SK-N-SH treated with all-trans-retinoic acid at 6 μM for 48 hours (cell line): ENCODE measurements around the gene NUDT7.

Source experiments
- ATAC-seq: fragments of 200-7000 bp; cut with Tn5 transposase; 3 replicates; pipeline ENCODE4 v1.9.1; 2020; ENCODE audit warnings: mild to moderate bottlenecking, moderate library complexity
- ARNTL ChIP-seq: fragments of 450-650 bp; formaldehyde crosslinking; IDR thresholded peaks from 2 replicates; pipeline ENCODE4 v1.5.0; 2020; ENCODE audit warnings: low read depth, mild to moderate bottlenecking, moderate library complexity, borderline replicate concordance
- BACH2 ChIP-seq: fragments of 250-450 bp; sonication (Bioruptor Pico); IDR thresholded peaks from 2 replicates; pipeline ENCODE4 v1.9.0; 2021; ENCODE audit warnings: mild to moderate bottlenecking, borderline replicate concordance
- CSDC2 ChIP-seq: fragments of 250-450 bp; sonication (Bioruptor Pico); IDR thresholded peaks from 2 replicates; pipeline ENCODE4 v1.5.0; 2020; ENCODE audit warnings: mild to moderate bottlenecking, moderate library complexity
- ESRRG ChIP-seq: fragments of 250-450 bp; sonication (Bioruptor Pico); IDR thresholded peaks from 2 replicates; pipeline ENCODE4 v1.6.1; 2021; ENCODE audit warnings: mild to moderate bottlenecking
- GLIS3 ChIP-seq: fragments of 250-450 bp; sonication (Bioruptor Pico); IDR thresholded peaks from 2 replicates; pipeline ENCODE4 v1.5.0; 2020; ENCODE audit warnings: mild to moderate bottlenecking, moderate library complexity
- ISL1 ChIP-seq: fragments of 250-450 bp; sonication (Bioruptor Pico); IDR thresholded peaks from 2 replicates; pipeline ENCODE4 v2.1.2; 2022; ENCODE audit warnings: mild to moderate bottlenecking, moderate library complexity
- OSR1 ChIP-seq: fragments of 250-450 bp; sonication (Bioruptor Pico); IDR thresholded peaks from 2 replicates; pipeline ENCODE4 v1.8.0; 2022; ENCODE audit warnings: moderate library complexity, mild to moderate bottlenecking, inconsistent platforms
- PPARA ChIP-seq: fragments of 250-450 bp; sonication (Bioruptor Pico); IDR thresholded peaks from 2 replicates; pipeline ENCODE4 v1.5.0; 2020; ENCODE audit warnings: mild to moderate bottlenecking, borderline replicate concordance
- RARB ChIP-seq: fragments of 250-450 bp; sonication (Bioruptor Pico); IDR thresholded peaks from 2 replicates; pipeline ENCODE4 v1.8.0; 2021; ENCODE audit warnings: mild to moderate bottlenecking, moderate library complexity
- SNAI2 ChIP-seq: fragments of 250-450 bp; sonication (Bioruptor Pico); IDR thresholded peaks from 2 replicates; pipeline ENCODE4 v1.5.0; 2020; ENCODE audit warnings: mild to moderate bottlenecking, moderate library complexity
- TOX ChIP-seq: fragments of 250-450 bp; sonication (Bioruptor Pico); IDR thresholded peaks from 2 replicates; pipeline ENCODE4 v1.8.0; 2021; ENCODE audit warnings: mild to moderate bottlenecking, moderate library complexity, borderline replicate concordance
- ZC3H10 ChIP-seq: fragments of 250-450 bp; sonication (Bioruptor Pico); IDR thresholded peaks from 2 replicates; pipeline ENCODE4 v1.5.1; 2021; ENCODE audit warnings: mild to moderate bottlenecking, moderate library complexity
- ZFP3 ChIP-seq: fragments of 250-450 bp; sonication (Bioruptor Pico); IDR thresholded peaks from 2 replicates; pipeline ENCODE4 v1.5.0; 2020; ENCODE audit warnings: mild to moderate bottlenecking, moderate library complexity
- ZFP30 ChIP-seq: fragments of 450-650 bp; formaldehyde crosslinking; IDR thresholded peaks from 2 replicates; pipeline ENCODE4 v1.5.0; 2022; ENCODE audit warnings: mild to moderate bottlenecking, moderate library complexity
- ZNF70 ChIP-seq: fragments of 450-650 bp; formaldehyde crosslinking; IDR thresholded peaks from 2 replicates; pipeline ENCODE4 v1.5.0; 2020; ENCODE audit warnings: mild to moderate bottlenecking, moderate library complexity
- ZNF8 ChIP-seq: fragments of 450-650 bp; formaldehyde crosslinking; IDR thresholded peaks from 2 replicates; pipeline ENCODE4 v1.5.0; 2020; ENCODE audit warnings: mild to moderate bottlenecking, moderate library complexity
- TF ChIP-seq, protein P1 (sequence below): fragments of 250-450 bp; sonication (Bioruptor Pico); IDR thresholded peaks from 2 replicates; pipeline ENCODE4 v1.8.0; 2021; ENCODE audit warnings: low read depth, mild to moderate bottlenecking, moderate library complexity, borderline replicate concordance
- TF ChIP-seq, protein P2 (sequence below): fragments of 250-450 bp; sonication (Bioruptor Pico); IDR thresholded peaks from 2 replicates; pipeline ENCODE4 v1.5.1; 2021; ENCODE audit warnings: mild to moderate bottlenecking, moderate library complexity
- TF ChIP-seq, protein P3 (sequence below): fragments of 250-450 bp; sonication (Bioruptor Pico); IDR thresholded peaks from 2 replicates; pipeline ENCODE4 v1.8.0; 2020; ENCODE audit warnings: mild to moderate bottlenecking, moderate library complexity, borderline replicate concordance
- TF ChIP-seq, protein P4 (sequence below): fragments of 250-450 bp; sonication (Bioruptor Pico); IDR thresholded peaks from 2 replicates; pipeline ENCODE4 v1.5.0; 2020; ENCODE audit warnings: mild to moderate bottlenecking, moderate library complexity

NUDT7 gene

DNA sequence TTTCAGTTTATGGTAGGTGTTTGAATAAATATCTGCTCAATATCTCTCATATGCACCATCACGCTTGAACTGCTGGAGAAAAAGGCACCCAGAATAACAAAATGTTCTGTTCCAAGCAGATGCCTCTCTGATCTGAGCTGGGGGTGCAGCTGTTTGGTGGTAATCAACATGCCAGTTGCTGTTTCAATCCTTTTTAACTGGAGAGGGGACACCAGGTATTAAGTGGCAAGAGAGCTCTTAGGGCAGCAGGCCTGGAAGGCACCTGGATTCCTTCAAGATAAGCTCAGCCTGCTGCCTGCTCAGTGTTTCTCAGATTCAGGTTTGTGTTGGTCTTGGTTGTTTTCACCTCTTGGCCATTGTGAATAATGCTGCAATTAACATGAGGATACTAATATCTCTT, 38.9 kb downstream of the NUDT7 start:
- peak; percentile 14; the same call in 2 of the 3 replicates for ATAC-seq

DNA sequence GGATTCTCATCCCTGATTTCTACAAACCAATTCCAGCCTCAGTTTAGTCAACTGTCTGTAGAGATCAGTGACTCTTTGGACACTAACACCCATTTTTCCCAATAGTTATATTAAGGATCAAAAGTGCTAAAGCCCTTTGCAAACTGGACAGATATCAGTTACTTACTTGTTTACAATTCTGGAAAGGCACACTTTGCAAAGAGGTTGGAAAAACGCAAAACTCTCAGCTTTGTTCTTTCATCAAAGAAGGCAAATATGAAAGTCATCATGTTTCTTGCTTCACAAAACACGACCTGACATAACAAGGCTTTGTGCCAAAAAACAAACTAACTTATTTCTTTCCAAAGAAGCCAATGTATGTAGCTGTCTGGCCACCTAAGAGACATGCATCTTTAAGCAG, 39.9 kb downstream of the NUDT7 start:
- TF ChIP-seq RARB (CRISPR knock-in tag): no peak
- no peak for TF ChIP-seq ESRRG
- TF ChIP-seq, protein P1, sequence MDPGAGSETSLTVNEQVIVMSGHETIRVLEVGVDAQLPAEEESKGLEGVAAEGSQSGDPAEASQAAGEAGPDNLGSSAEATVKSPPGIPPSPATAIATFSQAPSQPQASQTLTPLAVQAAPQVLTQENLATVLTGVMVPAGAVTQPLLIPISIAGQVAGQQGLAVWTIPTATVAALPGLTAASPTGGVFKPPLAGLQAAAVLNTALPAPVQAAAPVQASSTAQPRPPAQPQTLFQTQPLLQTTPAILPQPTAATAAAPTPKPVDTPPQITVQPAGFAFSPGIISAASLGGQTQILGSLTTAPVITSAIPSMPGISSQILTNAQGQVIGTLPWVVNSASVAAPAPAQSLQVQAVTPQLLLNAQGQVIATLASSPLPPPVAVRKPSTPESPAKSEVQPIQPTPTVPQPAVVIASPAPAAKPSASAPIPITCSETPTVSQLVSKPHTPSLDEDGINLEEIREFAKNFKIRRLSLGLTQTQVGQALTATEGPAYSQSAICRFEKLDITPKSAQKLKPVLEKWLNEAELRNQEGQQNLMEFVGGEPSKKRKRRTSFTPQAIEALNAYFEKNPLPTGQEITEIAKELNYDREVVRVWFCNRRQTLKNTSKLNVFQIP (CRISPR knock-in tag): no peak
- TF ChIP-seq ZFP30: no peak
- TF ChIP-seq ZNF8: no peak
- TF ChIP-seq CSDC2 (CRISPR knock-in tag): no peak
- TF ChIP-seq OSR1 (CRISPR knock-in tag): no peak
- TF ChIP-seq, protein P2, sequence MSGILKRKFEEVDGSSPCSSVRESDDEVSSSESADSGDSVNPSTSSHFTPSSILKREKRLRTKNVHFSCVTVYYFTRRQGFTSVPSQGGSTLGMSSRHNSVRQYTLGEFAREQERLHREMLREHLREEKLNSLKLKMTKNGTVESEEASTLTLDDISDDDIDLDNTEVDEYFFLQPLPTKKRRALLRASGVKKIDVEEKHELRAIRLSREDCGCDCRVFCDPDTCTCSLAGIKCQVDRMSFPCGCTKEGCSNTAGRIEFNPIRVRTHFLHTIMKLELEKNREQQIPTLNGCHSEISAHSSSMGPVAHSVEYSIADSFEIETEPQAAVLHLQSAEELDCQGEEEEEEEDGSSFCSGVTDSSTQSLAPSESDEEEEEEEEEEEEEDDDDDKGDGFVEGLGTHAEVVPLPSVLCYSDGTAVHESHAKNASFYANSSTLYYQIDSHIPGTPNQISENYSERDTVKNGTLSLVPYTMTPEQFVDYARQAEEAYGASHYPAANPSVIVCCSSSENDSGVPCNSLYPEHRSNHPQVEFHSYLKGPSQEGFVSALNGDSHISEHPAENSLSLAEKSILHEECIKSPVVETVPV (CRISPR knock-in tag): no peak
- no peak for TF ChIP-seq ISL1 (CRISPR knock-in tag)
- no peak for ATAC-seq

More for the DNA sequence above, 38.9 kb downstream of the NUDT7 start:
- TF ChIP-seq PPARA: no peak
- TF ChIP-seq ESRRG: no peak
- TF ChIP-seq CSDC2 (CRISPR knock-in tag): no peak
- TF ChIP-seq ZFP30: no peak
- TF ChIP-seq, protein P3, sequence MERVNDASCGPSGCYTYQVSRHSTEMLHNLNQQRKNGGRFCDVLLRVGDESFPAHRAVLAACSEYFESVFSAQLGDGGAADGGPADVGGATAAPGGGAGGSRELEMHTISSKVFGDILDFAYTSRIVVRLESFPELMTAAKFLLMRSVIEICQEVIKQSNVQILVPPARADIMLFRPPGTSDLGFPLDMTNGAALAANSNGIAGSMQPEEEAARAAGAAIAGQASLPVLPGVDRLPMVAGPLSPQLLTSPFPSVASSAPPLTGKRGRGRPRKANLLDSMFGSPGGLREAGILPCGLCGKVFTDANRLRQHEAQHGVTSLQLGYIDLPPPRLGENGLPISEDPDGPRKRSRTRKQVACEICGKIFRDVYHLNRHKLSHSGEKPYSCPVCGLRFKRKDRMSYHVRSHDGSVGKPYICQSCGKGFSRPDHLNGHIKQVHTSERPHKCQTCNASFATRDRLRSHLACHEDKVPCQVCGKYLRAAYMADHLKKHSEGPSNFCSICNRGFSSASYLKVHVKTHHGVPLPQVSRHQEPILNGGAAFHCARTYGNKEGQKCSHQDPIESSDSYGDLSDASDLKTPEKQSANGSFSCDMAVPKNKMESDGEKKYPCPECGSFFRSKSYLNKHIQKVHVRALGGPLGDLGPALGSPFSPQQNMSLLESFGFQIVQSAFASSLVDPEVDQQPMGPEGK: no peak

DNA sequence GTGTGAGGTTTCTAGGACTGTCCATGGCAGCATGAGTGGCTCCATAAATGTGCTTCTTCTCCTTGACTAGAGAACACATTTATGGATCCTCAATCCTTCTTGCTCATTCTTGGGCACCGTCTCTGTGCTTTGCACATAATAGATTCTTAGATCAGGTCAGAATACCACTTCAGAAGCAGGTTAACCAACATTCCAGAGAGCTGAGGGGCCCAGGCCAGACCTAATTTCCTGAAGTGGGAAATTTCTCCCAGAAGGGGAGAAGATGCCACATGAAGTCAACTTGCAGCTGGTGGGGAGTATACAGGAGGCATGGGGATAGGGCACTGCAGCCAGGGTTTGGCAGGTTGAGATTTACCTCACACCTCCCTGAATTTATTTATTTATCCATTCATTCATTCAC, 41.7 kb downstream of the NUDT7 start:
- ATAC-seq: no peak
- TF ChIP-seq ZC3H10 (CRISPR knock-in tag) (no peak), ZFP3 (CRISPR knock-in tag) (no peak), OSR1 (CRISPR knock-in tag) (no peak), ARNTL (CRISPR knock-in tag) (no peak), PPARA (no peak), TOX (CRISPR knock-in tag) (no peak), RARB (CRISPR knock-in tag) (no peak), ZFP30 (no peak), GLIS3 (CRISPR knock-in tag) (no peak)
- TF ChIP-seq, protein P2 (CRISPR knock-in tag): no peak

DNA sequence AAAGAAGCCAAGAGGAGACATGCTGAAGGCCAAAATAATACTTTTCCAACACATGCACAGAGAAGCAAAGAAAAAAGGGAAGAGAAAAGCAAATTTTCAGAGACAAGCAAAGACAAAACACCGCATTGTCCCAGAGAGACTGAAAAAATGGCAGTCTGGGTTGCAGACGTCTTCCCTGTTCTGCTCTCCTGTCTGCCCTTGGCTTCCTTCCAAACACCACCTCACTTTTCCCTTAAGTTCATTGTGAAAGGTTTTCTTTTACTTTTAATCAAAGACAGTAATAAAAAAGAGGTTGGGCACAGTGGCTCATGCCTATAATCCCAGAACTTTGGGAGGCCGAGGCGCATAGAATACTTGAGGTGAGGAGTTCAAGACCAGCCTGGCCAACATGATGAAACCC, 44.9 kb downstream of the NUDT7 start:
- TF ChIP-seq TOX (CRISPR knock-in tag) (no peak), PPARA (no peak), ZNF8 (no peak), GLIS3 (CRISPR knock-in tag) (no peak), ISL1 (CRISPR knock-in tag) (no peak), ZNF70 (CRISPR knock-in tag) (no peak), BACH2 (CRISPR knock-in tag) (no peak), CSDC2 (CRISPR knock-in tag) (no peak), ZC3H10 (CRISPR knock-in tag) (no peak), SNAI2 (CRISPR knock-in tag) (no peak)
- TF ChIP-seq, protein P4, sequence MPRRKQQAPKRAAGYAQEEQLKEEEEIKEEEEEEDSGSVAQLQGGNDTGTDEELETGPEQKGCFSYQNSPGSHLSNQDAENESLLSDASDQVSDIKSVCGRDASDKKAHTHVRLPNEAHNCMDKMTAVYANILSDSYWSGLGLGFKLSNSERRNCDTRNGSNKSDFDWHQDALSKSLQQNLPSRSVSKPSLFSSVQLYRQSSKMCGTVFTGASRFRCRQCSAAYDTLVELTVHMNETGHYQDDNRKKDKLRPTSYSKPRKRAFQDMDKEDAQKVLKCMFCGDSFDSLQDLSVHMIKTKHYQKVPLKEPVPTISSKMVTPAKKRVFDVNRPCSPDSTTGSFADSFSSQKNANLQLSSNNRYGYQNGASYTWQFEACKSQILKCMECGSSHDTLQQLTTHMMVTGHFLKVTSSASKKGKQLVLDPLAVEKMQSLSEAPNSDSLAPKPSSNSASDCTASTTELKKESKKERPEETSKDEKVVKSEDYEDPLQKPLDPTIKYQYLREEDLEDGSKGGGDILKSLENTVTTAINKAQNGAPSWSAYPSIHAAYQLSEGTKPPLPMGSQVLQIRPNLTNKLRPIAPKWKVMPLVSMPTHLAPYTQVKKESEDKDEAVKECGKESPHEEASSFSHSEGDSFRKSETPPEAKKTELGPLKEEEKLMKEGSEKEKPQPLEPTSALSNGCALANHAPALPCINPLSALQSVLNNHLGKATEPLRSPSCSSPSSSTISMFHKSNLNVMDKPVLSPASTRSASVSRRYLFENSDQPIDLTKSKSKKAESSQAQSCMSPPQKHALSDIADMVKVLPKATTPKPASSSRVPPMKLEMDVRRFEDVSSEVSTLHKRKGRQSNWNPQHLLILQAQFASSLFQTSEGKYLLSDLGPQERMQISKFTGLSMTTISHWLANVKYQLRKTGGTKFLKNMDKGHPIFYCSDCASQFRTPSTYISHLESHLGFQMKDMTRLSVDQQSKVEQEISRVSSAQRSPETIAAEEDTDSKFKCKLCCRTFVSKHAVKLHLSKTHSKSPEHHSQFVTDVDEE (CRISPR knock-in tag): no peak
- TF ChIP-seq, protein P2 (CRISPR knock-in tag): no peak
- ATAC-seq: no peak
